HG03565 (cell line): ENCODE measurements around the gene RAB7A.

ENCODE experiments used
- ATAC-seq: cut with Tn5 transposase; IDR thresholded peaks from one replicate; pipeline ENCODE4 v1.9.1; 2021; ENCODE audit warnings: mild to moderate bottlenecking, moderate library complexity; ENCODE audit not compliant: unreplicated experiment

Gene RAB7A

DNA sequence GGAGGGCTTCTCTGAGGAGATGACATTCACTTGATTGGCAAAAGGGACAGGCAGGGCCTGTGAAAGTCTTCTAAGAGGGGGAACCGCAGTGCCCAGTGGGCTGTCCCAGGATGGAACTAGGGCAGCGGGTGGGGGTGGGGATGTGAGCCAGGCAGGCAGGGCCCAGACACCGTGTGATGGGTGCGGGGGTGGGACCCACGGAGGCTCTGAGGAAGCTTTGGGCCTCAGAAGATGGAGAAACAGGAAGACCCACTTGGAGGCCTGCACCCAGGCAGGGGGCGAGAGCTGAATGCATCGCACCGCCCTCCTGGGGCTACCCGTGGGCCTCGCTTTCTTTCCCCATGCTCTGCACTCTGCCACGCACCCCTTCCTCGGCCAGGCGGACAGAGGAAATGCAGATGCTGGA, 120.5 kb downstream of the RAB7A start:
- no peak for ATAC-seq

DNA sequence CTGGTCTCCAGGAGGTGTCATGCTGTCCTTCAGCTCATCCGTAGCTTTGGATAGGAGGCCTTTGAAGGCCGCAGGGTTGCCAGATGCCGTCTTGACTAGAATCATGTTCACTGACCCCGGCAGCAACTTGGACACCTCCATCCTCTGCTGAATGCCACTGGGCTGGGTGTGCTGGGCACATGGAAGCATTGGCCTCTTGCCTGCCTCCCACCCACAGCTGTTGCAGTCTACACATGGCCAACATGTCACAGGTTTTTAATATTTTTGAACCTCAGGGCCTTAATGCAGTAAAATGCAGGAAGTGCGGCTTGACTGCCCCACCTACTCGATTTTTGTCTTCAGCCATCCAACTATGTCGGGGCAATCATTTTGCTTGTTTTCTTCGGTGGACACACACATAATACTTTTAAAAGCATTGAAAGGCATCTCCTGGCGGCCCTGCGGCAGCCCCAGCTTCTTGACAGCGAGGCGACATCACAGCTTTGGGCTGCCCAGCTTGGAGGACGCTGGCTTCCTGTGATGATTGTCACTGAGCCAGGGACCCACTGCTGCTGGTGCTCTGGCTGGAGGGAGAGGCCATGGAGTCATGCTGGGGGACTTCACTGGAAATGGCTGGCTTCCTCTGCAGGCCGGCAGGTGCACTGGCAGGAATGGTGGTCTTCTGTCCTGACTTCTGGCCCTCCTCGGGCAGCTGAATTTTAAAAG, 121.8 kb downstream of the RAB7A start:
- no peak for ATAC-seq

DNA sequence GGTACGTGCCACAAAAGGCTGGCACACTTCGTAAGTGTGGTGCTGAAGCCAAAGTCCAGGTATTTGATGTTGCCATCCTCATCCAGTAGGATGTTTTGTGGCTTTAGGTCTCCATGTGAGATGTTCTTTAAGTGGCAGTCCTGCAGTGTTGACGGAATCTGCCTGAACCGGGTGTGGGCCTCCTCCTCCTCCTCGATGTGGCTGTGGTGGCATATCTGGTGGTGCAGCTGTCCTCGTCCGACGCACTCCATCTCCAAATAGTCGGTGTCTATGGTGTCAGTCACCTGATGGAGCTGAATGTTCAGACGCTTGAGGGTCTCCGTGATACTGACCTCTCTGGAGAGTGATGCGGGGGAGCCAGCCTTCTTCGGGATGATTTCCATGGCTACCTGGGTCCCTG, 123.0 kb downstream of the RAB7A start:
- ATAC-seq: no peak

DNA sequence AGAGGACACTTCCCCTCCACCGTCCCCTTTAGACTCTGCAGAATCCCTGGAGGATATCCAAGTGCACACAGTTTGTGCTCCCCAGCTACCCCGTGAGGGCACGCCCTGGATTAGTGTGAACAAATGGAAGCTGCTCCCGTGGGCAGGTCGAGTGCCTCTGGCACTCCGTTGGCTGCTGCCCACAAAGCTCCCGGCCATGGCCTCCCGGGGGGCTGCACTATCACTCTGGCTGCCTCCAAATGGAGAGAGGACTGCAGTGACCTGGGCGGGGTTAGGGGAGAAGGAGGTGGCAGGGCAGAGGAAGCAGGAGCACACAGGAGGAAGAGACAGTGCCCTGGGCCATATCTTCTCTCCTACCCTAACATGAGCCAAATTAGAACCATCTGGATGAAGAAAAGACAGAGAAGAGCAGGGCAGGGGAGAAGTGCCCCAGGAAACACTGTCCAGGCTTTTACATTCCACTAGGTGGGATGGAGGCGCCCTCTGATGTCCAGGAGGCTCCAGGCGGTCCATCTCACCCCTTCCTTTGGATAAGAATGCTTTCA, 124.0 kb downstream of the RAB7A start:
- ATAC-seq: no peak

DNA sequence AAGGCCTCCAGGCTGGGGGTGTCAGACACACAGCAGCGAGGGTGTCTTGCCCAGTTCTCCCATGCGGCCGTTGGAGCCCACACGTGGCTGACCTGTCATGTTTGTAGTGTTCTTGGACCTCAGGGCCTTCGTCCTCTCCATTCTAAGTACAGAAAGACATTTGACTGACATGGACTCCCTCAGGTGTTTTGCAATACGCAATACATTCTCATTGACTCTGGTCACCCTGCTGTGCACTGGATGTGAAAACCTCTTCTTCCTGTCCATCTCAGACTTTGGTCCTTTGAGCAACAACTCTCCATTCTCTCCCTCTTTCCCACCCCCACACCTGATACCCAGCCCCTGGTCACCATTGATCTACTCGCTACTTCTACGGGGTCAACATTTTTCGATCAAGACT, 124.6 kb downstream of the RAB7A start:
- no peak for ATAC-seq

DNA sequence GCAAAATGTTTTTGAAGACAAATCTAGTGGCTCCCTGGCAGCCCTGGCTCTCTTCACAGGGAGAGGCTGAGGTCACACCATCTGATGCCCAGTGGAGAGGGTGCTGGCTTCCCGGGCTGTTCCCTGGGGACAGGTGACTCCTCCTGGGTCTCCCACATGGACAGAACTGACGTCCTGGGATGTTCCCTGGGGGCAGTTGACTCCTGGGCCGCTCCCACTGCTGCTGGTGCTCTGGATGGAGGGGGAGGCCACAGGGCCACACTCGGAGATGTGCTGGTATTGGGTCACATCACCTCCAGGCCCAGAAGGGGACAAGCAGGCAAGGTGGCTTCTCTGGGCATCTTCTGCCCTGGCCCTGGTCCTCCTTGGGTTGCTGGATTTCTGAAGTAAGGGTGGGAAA, 125.6 kb downstream of the RAB7A start:
- no peak for ATAC-seq

DNA sequence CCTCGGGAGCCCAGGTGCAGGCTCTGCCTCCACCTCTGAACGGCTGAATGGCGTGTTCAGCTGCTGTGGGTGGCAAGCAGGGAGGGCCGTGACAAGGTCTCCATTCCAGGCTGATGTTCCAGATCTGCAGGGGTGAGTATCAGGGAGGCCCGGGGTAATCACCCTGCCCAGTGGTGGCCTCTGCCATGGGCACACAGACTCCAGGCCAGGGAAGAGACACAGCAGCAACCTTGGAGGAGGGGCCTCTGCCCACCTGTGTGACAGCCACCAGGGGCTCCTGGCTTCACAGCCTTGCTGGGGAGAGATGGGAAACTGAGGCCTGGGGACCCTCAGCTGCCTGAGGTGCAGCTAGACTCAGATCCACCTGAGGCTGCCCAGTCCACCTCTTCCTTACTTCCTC, 127.8 kb downstream of the RAB7A start:
- ATAC-seq: no peak

DNA sequence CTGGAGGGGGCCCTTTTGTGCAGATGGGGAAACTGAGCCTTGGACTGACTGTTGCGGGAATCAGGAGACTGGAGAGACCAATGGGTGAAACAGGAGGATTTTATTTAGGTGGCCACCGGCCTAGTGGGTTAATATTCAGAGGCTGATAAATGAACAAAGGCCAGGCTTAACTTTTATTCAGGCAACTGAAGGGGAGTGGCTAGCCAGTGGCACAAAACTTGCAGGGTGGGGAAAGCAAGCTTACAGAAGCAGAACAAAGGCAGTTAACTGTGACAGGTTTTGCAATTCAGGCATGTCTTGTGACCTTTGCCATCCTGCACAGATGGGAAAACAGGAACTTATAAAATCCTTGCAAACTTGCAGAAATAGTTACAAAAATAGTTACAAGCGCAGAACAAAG, 128.5 kb downstream of the RAB7A start:
- no peak for ATAC-seq

DNA sequence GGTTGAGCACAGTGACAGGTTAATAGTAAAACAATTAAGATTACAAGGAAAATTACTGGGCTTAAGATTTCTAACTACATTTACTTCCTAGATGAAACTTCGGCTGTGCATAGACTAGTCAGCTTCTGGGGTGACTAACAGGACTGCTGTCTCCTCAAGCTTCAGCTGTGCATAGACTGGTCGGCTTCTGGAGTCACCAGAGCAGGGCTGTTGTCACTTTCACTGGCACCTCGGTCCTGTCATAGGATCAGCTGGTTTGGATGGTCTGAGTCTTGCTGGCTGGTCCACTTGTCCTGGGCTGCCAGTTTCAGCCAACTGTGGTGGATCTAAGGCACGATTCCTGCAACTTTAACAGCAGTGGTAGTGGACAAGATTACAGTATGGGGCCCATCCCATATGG, 129.6 kb downstream of the RAB7A start:
- ATAC-seq: no peak

DNA sequence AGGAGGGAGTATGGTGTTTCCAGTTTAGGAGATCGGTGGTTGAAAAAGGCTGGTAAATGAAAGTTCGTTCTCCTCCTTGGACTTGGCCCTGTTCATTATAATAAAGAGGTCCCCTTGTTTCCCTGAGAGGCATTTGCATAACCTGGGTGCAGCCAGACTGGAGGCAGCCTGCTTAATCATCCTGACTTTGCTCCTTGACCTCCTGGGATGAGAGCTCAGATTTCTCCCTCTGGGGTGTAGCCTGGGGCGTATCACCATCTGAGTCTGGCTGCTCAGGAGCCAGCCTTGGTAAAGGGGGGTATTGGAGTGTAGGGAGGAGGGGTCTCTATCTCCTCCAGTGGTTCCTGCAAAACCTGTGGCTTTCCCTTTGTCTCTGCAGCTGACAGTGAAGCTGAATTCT, 132.2 kb downstream of the RAB7A start:
- no peak for ATAC-seq

DNA sequence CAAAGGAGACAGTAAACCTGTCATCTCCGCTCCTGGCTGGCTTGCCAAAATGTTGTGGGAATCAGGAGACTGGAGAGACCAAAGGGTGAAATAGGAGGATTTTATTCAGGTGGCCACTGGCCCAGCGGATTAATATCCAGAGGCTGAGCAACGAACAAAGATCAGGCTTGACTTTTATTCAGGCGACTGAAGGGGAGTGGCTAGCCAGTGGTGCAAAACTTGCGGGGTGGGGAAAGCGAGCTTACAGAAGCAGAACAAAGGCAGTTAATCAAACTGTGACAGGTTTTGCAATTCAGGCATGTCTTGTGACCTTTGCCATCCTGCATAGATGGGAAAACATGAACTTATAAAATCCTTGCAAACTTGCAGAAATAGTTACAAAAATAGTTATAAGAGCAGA, 133.6 kb downstream of the RAB7A start:
- no peak for ATAC-seq

DNA sequence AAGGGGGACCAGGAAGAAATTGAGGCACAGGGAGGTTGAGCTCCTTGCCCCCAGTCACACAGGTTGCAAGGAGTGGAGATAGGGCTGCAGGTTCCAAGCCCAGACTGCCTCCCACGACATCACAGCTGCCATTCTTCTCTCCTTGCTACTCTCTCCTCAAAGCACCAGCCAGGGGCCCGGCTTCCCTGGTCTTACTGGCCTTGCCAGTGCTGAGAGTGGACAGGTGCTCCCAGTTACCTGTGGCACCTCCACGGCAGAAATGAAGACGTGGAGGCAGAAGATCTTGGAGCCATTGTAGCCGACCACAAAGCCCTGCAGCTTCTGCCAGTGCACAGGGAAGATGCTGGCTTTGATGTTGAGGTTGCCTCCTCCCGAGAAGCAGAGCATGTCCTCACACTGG, 135.5 kb downstream of the RAB7A start:
- no peak for ATAC-seq

DNA sequence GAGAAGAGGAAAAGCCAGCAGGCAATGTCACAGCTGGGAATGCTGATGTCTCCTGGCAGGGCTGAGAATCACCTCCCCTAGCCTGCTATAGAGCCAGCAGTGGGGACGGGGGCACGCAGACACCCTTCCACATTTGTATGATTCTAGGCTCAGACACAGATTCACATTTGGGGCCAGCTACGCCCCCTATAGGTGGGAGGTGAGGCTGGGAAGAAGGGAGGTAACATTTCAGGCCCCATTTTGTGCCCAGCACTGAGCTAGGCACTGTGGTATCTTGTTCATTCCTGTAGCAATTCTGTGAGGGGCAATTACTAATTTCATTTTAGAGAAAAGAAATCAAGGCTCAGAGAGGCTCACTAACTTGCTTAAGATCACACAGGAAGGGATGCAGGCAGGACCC, 137.6 kb downstream of the RAB7A start:
- no peak for ATAC-seq
